Mesothelial cell of epicardium (in vitro differentiated cells): ENCODE results near the gene MAFF. TPM values are rescaled to one million over a fixed set of nuclear protein-coding genes. Genes with fewer than 3 reads are reported as not detected.
A peak's percentile ranks its signal among the peaks of the same experiment; 100 is the strongest.
"Not testable (repeated sequence)": the region's sequence is repeated elsewhere in the genome, so short reads cannot be mapped to it uniquely, and the experiment has no call there.

Experiments
- DNase-seq, 2 experiments: peaks; one replicate each; pipeline ENCODE4 v3.0.0; 2021; ENCODE audit warnings: low spot score in 2 of 2; ENCODE audit not compliant: unreplicated experiment in 2 of 2
- H3K27ac Mint-ChIP-seq: 2 replicates; pipeline ENCODE4 v1.8.0; 2021; ENCODE audit warnings: mixed read lengths
- H3K27me3 Mint-ChIP-seq: 2 replicates; pipeline ENCODE4 v1.8.0; 2021; ENCODE audit warnings: low read depth, mixed read lengths
- H3K36me3 Mint-ChIP-seq: 2 replicates; pipeline ENCODE4 v1.8.0; 2021; ENCODE audit warnings: mixed read lengths
- H3K4me1 Mint-ChIP-seq: 2 replicates; pipeline ENCODE4 v1.8.0; 2021; ENCODE audit warnings: mixed read lengths
- H3K4me3 Mint-ChIP-seq: 2 replicates; pipeline ENCODE4 v1.8.0; 2021; ENCODE audit warnings: mild to moderate bottlenecking, moderate library complexity, mixed read lengths
- H3K9me3 Mint-ChIP-seq: 2 replicates; pipeline ENCODE4 v1.8.0; 2021; ENCODE audit warnings: mixed read lengths
- CTCF ChIP-seq: fragments of 200-600 bp; sonication (generic); IDR thresholded peaks from one replicate; pipeline ENCODE4 v1.5.0; 2021; ENCODE audit warnings: antibody characterized with exemption; ENCODE audit not compliant: unreplicated experiment
- total RNA-seq: library from RNA; stranded (reverse); gene quantifications from 3 replicates; pipeline ENCODE4 v1.2.1, GENCODE V29; 2021

The MAFF gene
- total RNA-seq, 1 donor from 2014 or later, result 33.4 TPM

- no peak overlapping the region for H3K4me3 Mint-ChIP-seq
- TF ChIP-seq CTCF, result no peak
- peaks cover 20% of the 10 kb centered on the region for H3K4me1 Mint-ChIP-seq
- H3K36me3 Mint-ChIP-seq, result no peaks in the 10 kb centered on the region
- H3K9me3 Mint-ChIP-seq, result no peaks in the 10 kb centered on the region
- H3K27ac Mint-ChIP-seq, result no peak overlapping the region
- no peaks in the 10 kb centered on the region for H3K27me3 Mint-ChIP-seq
- DNase-seq, result no peak
Measured at GRCh38 chr22:38175206-38176118, 26.3 kb upstream of the MAFF start.

DNA sequence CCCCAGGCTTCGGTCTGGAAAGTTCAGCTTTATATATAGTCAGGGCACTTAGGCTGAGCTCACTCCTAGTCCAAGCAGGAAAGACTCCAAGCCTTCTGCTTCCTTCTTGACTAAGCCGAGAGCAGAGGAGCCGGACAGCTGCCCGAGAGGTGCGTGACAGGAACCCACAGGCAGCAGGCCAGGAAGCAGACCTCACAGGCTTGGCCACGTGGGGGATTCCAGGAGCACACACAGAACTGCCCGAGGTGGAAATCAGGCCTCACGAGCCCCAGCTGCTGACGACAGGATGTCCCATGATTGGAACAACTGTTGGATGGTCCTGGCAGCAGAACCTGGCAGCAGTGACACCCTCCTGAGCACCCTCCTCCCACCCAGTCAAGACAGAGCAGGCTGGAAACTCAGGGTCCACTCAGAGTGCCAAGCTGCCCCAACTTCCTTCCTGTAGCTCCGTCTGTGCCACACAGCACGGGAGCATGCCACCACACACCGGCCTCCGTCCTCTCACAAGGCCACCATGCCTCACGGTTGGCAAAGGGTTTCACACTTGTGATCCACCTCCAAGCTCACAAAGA, 25.5 kb upstream of the MAFF start:
- H3K9me3 Mint-ChIP-seq, result no peaks in the 10 kb centered on the region
- H3K4me3 Mint-ChIP-seq, result no peak overlapping the region
- no peak overlapping the region for H3K27ac Mint-ChIP-seq
- H3K36me3 Mint-ChIP-seq, result no peaks in the 10 kb centered on the region
- no peaks in the 10 kb centered on the region for H3K27me3 Mint-ChIP-seq
- no peak for TF ChIP-seq CTCF
- H3K4me1 Mint-ChIP-seq, result peaks cover 28% of the 10 kb centered on the region
- DNase-seq, result no peak

GRCh38 chr22:38177044-38177443, 24.8 kb upstream of the MAFF start:
- Mint-ChIP-seq H3K4me1 (peaks cover 36% of the 10 kb centered on the region), H3K27me3 (no peaks in the 10 kb centered on the region), H3K9me3 (no peaks in the 10 kb centered on the region), H3K27ac (peak overlapping the region; percentile 61), H3K36me3 (no peaks in the 10 kb centered on the region), H3K4me3 (no peak overlapping the region)
- TF ChIP-seq CTCF, result no peak
- no peak for DNase-seq

- H3K4me3 Mint-ChIP-seq, H3K36me3 Mint-ChIP-seq, H3K27me3 Mint-ChIP-seq, H3K9me3 Mint-ChIP-seq, DNase-seq: not testable (repeated sequence)
- Mint-ChIP-seq H3K4me1 (peaks cover 36% of the 10 kb centered on the region), H3K27ac (peak overlapping the region; percentile 93)
Measured at GRCh38 chr22:38177571-38177925, 24.2 kb upstream of the MAFF start.

GRCh38 chr22:38177926-38178604, 23.7 kb upstream of the MAFF start:
- Mint-ChIP-seq H3K27me3 (no peaks in the 10 kb centered on the region), H3K4me1 (peaks cover 36% of the 10 kb centered on the region), H3K9me3 (no peaks in the 10 kb centered on the region), H3K4me3 (no peak overlapping the region), H3K36me3 (no peaks in the 10 kb centered on the region), H3K27ac (peak overlapping the region; percentile 93)
- DNase-seq, result no peak
- no peak for TF ChIP-seq CTCF

DNA sequence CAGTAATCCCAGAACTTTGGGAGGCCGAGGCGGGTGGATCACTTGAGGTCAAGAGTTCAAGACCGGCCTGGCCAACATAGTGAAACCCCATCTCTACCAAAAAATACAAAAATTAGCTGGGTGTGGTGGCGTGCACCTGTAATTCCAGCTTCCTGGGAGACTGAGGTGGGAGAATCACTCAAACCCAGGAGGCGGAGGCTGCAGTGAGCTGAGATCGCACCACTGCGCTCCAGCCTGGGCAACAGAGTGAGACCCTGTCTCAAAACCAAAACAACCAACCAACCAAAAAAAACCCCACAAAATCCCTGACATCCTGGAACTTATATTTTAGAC, 23.2 kb upstream of the MAFF start:
- H3K4me3 Mint-ChIP-seq, H3K9me3 Mint-ChIP-seq, H3K36me3 Mint-ChIP-seq, DNase-seq, H3K27me3 Mint-ChIP-seq: not testable (repeated sequence)
- Mint-ChIP-seq H3K27ac (peak overlapping the region; percentile 99), H3K4me1 (peaks cover 36% of the 10 kb centered on the region)
